ENCODE measurements around the gene N4BP3.

N4BP3 gene

DNA sequence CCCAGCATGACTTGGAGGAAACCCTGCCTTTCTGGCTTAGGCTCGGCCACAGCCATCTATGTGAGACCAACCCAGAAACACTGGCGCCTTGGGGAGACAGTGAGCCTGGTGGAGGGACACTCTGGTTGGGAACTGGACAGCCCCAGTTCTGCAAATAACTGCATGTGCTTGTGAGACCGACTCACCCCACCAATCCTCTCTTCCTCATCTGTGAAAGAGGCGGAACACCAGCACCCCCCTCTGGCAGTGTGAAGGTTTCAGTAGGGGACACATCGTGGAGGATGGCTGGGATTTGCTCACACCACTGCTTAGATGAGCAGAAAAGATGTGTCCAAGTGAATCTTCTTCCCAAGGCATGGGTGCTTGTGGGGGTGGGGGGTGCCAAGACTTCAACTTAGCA is 43.4 kb upstream of the N4BP3 start:
- peak; percentile 36 to 78 for DNase-seq (ENCODE audit: low read depth in 1 of 2, low spot score in 1 of 2)
- Histone ChIP-seq H3K27ac (replicated peaks) (no peak overlapping the region), H3K27me3 (ENCODE audit: insufficient read depth, poor library complexity, severe bottlenecking) (peaks cover 4% of the 10 kb centered on the region), H3K4me3 (replicated peaks; ENCODE audit: insufficient read depth, low read length) (no peak overlapping the region)
- TF ChIP-seq SPI1 (IDR thresholded peaks at IDR 0.05; ENCODE audit: borderline replicate concordance, low read depth), result peak; percentile 52; the same call in 1 of the 2 replicates
- TF ChIP-seq, protein P1, sequence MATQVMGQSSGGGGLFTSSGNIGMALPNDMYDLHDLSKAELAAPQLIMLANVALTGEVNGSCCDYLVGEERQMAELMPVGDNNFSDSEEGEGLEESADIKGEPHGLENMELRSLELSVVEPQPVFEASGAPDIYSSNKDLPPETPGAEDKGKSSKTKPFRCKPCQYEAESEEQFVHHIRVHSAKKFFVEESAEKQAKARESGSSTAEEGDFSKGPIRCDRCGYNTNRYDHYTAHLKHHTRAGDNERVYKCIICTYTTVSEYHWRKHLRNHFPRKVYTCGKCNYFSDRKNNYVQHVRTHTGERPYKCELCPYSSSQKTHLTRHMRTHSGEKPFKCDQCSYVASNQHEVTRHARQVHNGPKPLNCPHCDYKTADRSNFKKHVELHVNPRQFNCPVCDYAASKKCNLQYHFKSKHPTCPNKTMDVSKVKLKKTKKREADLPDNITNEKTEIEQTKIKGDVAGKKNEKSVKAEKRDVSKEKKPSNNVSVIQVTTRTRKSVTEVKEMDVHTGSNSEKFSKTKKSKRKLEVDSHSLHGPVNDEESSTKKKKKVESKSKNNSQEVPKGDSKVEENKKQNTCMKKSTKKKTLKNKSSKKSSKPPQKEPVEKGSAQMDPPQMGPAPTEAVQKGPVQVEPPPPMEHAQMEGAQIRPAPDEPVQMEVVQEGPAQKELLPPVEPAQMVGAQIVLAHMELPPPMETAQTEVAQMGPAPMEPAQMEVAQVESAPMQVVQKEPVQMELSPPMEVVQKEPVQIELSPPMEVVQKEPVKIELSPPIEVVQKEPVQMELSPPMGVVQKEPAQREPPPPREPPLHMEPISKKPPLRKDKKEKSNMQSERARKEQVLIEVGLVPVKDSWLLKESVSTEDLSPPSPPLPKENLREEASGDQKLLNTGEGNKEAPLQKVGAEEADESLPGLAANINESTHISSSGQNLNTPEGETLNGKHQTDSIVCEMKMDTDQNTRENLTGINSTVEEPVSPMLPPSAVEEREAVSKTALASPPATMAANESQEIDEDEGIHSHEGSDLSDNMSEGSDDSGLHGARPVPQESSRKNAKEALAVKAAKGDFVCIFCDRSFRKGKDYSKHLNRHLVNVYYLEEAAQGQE (IDR thresholded peaks at IDR 0.05; ENCODE audit: insufficient replicate concordance, low read depth), result no peak
- TF ChIP-seq GABPA (IDR thresholded peaks at IDR 0.05; ENCODE audit: low read depth), result no peak
- TF ChIP-seq POLR2AphosphoS5 (IDR thresholded peaks at IDR 0.05; ENCODE audit: low read depth), result no peak
- peak; percentile 72 for TF ChIP-seq CTCF (IDR thresholded peaks at IDR 0.05; ENCODE audit: insufficient read depth, low read length)

- peaks cover 4% of the 10 kb centered on the region for H3K27me3 ChIP-seq (ENCODE audit: insufficient read depth, poor library complexity, severe bottlenecking)
- H3K4me3 ChIP-seq (replicated peaks; ENCODE audit: insufficient read depth, low read length), result no peak overlapping the region
- TF ChIP-seq, protein P1 (IDR thresholded peaks at IDR 0.05; ENCODE audit: insufficient replicate concordance, low read depth), result no peak
- TF ChIP-seq GABPA (IDR thresholded peaks at IDR 0.05; ENCODE audit: low read depth) (no peak), CTCF (IDR thresholded peaks at IDR 0.05; ENCODE audit: insufficient read depth, low read length) (no peak), SPI1 (IDR thresholded peaks at IDR 0.05; ENCODE audit: borderline replicate concordance, low read depth) (no peak), POLR2AphosphoS5 (IDR thresholded peaks at IDR 0.05; ENCODE audit: low read depth) (no peak)
- no peak overlapping the region for H3K27ac ChIP-seq (replicated peaks)
- DNase-seq (ENCODE audit: low read depth in 1 of 2, low spot score in 1 of 2), result no peak
These were observed 42.2 kb upstream of the N4BP3 start for GRCh38 chr5:178071108-178071507.

GRCh38 chr5:178072749-178073148 is 40.6 kb upstream of the N4BP3 start:
- DNase-seq (ENCODE audit: low read depth in 1 of 2, low spot score in 1 of 2), result no peak
- Histone ChIP-seq H3K27me3 (ENCODE audit: insufficient read depth, poor library complexity, severe bottlenecking) (peaks cover 4% of the 10 kb centered on the region), H3K4me3 (replicated peaks; ENCODE audit: insufficient read depth, low read length) (no peak overlapping the region), H3K27ac (replicated peaks) (no peak overlapping the region)
- no peak for TF ChIP-seq GABPA (IDR thresholded peaks at IDR 0.05; ENCODE audit: low read depth)
- TF ChIP-seq SPI1 (IDR thresholded peaks at IDR 0.05; ENCODE audit: borderline replicate concordance, low read depth), result no peak
- no peak for TF ChIP-seq POLR2AphosphoS5 (IDR thresholded peaks at IDR 0.05; ENCODE audit: low read depth)
- TF ChIP-seq, protein P1 (IDR thresholded peaks at IDR 0.05; ENCODE audit: insufficient replicate concordance, low read depth), result no peak
- no peak for TF ChIP-seq CTCF (IDR thresholded peaks at IDR 0.05; ENCODE audit: insufficient read depth, low read length)

Data from HL-60 (cell line).